Stomach (tissue), 4 donors: ENCODE measurements around the gene B3GNT8.

Experiments
- CTCF ChIP-seq, 7 experiments: fragments of 450-650 bp in 4 of 7; fragments of 200-600 bp in 3 of 7; sonication (generic) in 3 of 7; IDR thresholded peaks; one replicate each; pipeline ENCODE4 v1.5.1; 2016 to 2019; ENCODE audit warnings: antibody characterized with exemption in 7 of 7, control low read depth in 2 of 7, mild to moderate bottlenecking in 1 of 7
- EP300 ChIP-seq: sonication (generic); formaldehyde crosslinking; IDR thresholded peaks from one replicate; pipeline ENCODE4 v1.6.1; 2017; ENCODE audit warnings: antibody characterized with exemption
- POLR2A ChIP-seq, 4 donors: fragments of 450-650 bp; IDR thresholded peaks; one replicate each; pipeline ENCODE4 v1.6.1; 2016; ENCODE audit warnings: antibody characterized with exemption in 4 of 4, control low read depth in 2 of 4, mild to moderate bottlenecking in 1 of 4, moderate library complexity in 1 of 4
- POLR2AphosphoS5 ChIP-seq, 3 donors: sonication (generic); formaldehyde crosslinking; IDR thresholded peaks; one replicate each; pipeline ENCODE4 v1.6.1; 2016; ENCODE audit warnings: antibody characterized with exemption in 3 of 3

DNA sequence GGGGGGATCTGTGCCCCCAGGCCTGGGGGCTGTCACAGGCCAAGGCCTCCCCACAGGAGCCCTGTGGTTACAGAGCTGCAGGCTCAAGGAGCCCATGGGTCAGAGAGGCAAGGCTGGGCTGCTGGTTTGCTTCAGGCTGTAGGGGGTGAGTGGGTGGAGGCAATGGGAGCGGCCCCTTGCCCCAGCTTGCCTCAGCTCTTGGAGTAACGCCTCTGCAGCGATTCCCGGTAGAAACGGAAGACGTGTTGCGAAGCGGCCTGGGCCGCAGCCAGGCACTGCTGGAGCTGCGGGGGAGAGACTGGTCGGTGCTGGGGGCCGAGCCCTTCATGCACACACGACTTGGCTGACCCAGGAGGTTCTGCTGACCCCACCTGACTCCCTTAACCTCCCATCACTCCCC, 40.7 kb downstream of the B3GNT8 start:
- no peak for TF ChIP-seq CTCF (IDR thresholded peaks at IDR 0.05)
- no peak for TF ChIP-seq POLR2AphosphoS5 (IDR thresholded peaks at IDR 0.05)
- TF ChIP-seq POLR2A (IDR thresholded peaks at IDR 0.05) = no peak
- TF ChIP-seq EP300 = no peak
